Psoas muscle (tissue), 8 donors: ENCODE measurements around the gene RAB23. TPM values are rescaled to one million over a fixed set of nuclear protein-coding genes. Genes with fewer than 3 reads are reported as not detected.

Experiments used
- ATAC-seq, 4 donors: fragments of 200-7000 bp; cut with Tn5 transposase; one replicate each; pipeline ENCODE4 v1.9.1; 2020; ENCODE audit warnings: moderate library complexity in 3 of 4, mild to moderate bottlenecking in 2 of 4
- DNase-seq, 2 donors: peaks; one replicate each; pipeline ENCODE4 v3.0.0-alpha.2; 2020
- H3K27ac ChIP-seq: fragments of 200-600 bp; one replicate; pipeline ENCODE4 v1.8.0; 2022
- H3K27me3 ChIP-seq, 3 donors: fragments of 200-600 bp in 1 of 3; one replicate each; pipeline versions ENCODE4 v1.6.1 to v1.8.0; 2013 to 2022; ENCODE audit warnings: low read length in 2 of 3, mild to moderate bottlenecking in 2 of 3, moderate library complexity in 1 of 3; ENCODE audit not compliant: insufficient read depth in 3 of 3
- H3K36me3 ChIP-seq, 2 donors: fragments of 200-600 bp in 1 of 2; one replicate each; pipeline versions ENCODE4 v1.6.1 to v1.8.0; 2013 to 2022; ENCODE audit warnings: low read depth in 1 of 2, mild to moderate bottlenecking in 1 of 2, moderate library complexity in 1 of 2; ENCODE audit not compliant: insufficient read depth in 1 of 2
- H3K4me1 ChIP-seq: fragments of 200-600 bp; one replicate; pipeline ENCODE4 v1.8.0; 2022
- H3K4me3 ChIP-seq: fragments of 200-600 bp; one replicate; pipeline ENCODE4 v1.8.0; 2022; ENCODE audit warnings: mild to moderate bottlenecking
- H3K9me3 ChIP-seq: fragments of 200-600 bp; one replicate; pipeline ENCODE4 v1.8.0; 2022
- CTCF ChIP-seq: fragments of 200-600 bp; IDR thresholded peaks from one replicate; pipeline ENCODE4 v1.8.0; 2022; ENCODE audit warnings: antibody characterized with exemption
- WGBS, 3 donors: extraction: QIAGEN DNeasy Blood & Tissue Kit; methylation state at CpG; one replicate each; pipeline versions ENCODE4 v1.1.6 to v1.1.7; 2013; 5-methylcytosine and 5-hydroxymethylcytosine counted together
- intact Hi-C, 2 donors: fragments of 100-400 bp; cut with DNase I; formaldehyde crosslinking; loops; one replicate each; pipeline versions ENCODE4 v1.11.0 to v1.14.2; 2022
- polyA plus RNA-seq, 3 donors: library from polyadenylated mRNA; stranded (reverse); fragments of 200-250 nt; gene quantifications; one replicate each; pipeline ENCODE4 v1.2.3, GENCODE V29; 2013
- total RNA-seq, 4 donors: library from RNA; stranded (reverse); fragmentation: NEBNext Ultra II Directional in 2 of 4; extraction: Animal tissue kit (Norgen Biotek cat#: 25700) in 2 of 4; gene quantifications; one replicate each; pipeline versions ENCODE4 v1.2.1 to v1.2.4, GENCODE V29; 2021 to 2023
- donor health status: healthy with polysubstance abuse.
- donor health status: DM: no; HTN: no; CAD: no; lungs with moderate emphysema.
- donor health status: Bipolar disorder and iron deficiency.
- donor health status: healthy.
- donor health status: DM: yes; HTN: yes; CAD: no.
- donor health status: DM: no; HTN: no; CAD: no.
- donor health status: DM: no; HTN: no; CAD: no.
- donor health status: DM: yes; HTN: yes; CAD: no.

RAB23 gene
- total and polyA plus RNA-seq, 7 donors, result 3.9 to 14.1 (median 5.9) TPM

GRCh38 chr6:57147401-57147800, 74.7 kb downstream of the RAB23 start:
- intact Hi-C loops, result no loop called here
- Histone ChIP-seq H3K4me1 (no peaks in the 10 kb centered on the region), H3K27me3 (no peaks in the 10 kb centered on the region), H3K4me3 (no peak overlapping the region), H3K27ac (no peak overlapping the region), H3K36me3 (peaks cover 0 to 86% of the 10 kb centered on the region in 2 donors), H3K9me3 (no peaks in the 10 kb centered on the region)
- DNase-seq, result no peak
- ATAC-seq, result no peak
- TF ChIP-seq CTCF, result no peak
- 89 to 92% (median 92%) methylated on average over 5 of the region's 5 CpGs for WGBS, 3 donors

GRCh38 chr6:57143690-57144089, 78.4 kb downstream of the RAB23 start:
- Histone ChIP-seq H3K36me3 (peaks cover 0 to 69% of the 10 kb centered on the region in 2 donors), H3K4me3 (no peak overlapping the region), H3K27me3 (no peaks in the 10 kb centered on the region), H3K27ac (no peak overlapping the region), H3K9me3 (no peaks in the 10 kb centered on the region), H3K4me1 (no peaks in the 10 kb centered on the region)
- intact Hi-C loops, result no loop called here
- TF ChIP-seq CTCF, result no peak
- ATAC-seq, result no peak
- 98 to 100% (median 100%) methylated on average over 1 of the region's 1 CpG for WGBS, 3 donors
- no peak for DNase-seq

GRCh38 chr6:57142178-57142525, 80.0 kb downstream of the RAB23 start:
- Histone ChIP-seq H3K27me3 (no peaks in the 10 kb centered on the region), H3K27ac (no peak overlapping the region), H3K36me3 (peaks cover 0 to 61% of the 10 kb centered on the region in 2 donors), H3K9me3 (no peaks in the 10 kb centered on the region), H3K4me3 (no peak overlapping the region), H3K4me1 (no peaks in the 10 kb centered on the region)
- intact Hi-C loops, result no loop called here
- no peak for DNase-seq
- ATAC-seq, result no peak
- no peak for TF ChIP-seq CTCF
- 85 to 92% (median 90%) methylated on average over 1 of the region's 1 CpG for WGBS, 3 donors

- Histone ChIP-seq H3K36me3 (peaks cover 0 to 61% of the 10 kb centered on the region in 2 donors), H3K4me3 (no peak overlapping the region), H3K27me3 (no peaks in the 10 kb centered on the region), H3K9me3 (no peaks in the 10 kb centered on the region), H3K27ac (no peak overlapping the region), H3K4me1 (no peaks in the 10 kb centered on the region)
- intact Hi-C loops, result no loop called here
- 96 to 97% (median 97%) methylated on average over 4 of the region's 4 CpGs for WGBS, 3 donors
- DNase-seq (no peak), ATAC-seq (no peak)
- no peak for TF ChIP-seq CTCF
Observed at GRCh38 chr6:57141451-57142177, 80.5 kb downstream of the RAB23 start.

GRCh38 chr6:57138026-57138425, 84.1 kb downstream of the RAB23 start:
- Histone ChIP-seq H3K9me3 (no peaks in the 10 kb centered on the region), H3K4me3 (no peak overlapping the region), H3K36me3 (peaks cover 0 to 70% of the 10 kb centered on the region in 2 donors), H3K4me1 (no peaks in the 10 kb centered on the region), H3K27me3 (no peaks in the 10 kb centered on the region), H3K27ac (no peak overlapping the region)
- WGBS, 3 donors, result 97% methylated on average over 11 of the region's 11 CpGs
- no peak for ATAC-seq
- no peak for DNase-seq
- intact Hi-C loops, result no loop called here
- TF ChIP-seq CTCF, result no peak
